ENCODE data around the gene ESR1.

ESR1 gene

DNA sequence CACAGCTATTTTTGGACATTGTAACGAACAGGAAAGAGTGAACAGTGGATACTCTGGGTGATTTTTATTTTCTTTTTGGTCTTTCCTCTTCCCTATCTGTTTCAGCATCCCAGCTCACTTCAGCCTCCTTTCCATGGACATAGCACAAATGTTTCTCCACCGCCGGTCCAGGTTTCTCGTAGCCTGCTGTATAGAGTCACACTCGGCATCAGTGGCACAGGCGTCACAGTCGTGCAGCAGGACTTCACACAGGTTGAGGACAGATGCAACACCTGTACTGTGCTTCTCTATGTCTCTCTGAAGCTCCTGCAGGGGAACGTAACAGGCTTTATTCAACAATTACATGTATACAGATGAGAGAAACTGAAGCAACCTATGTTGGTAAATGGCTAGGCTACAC, 348.3 kb downstream of the ESR1 start:
- DNase-seq (ENCODE audit: insufficient read length, low spot score): no peak
- no peak for FAIRE-seq
- TF ChIP-seq CTCF (IDR thresholded peaks at IDR 0.05; ENCODE audit: insufficient read depth, missing control alignments): no peak

DNA sequence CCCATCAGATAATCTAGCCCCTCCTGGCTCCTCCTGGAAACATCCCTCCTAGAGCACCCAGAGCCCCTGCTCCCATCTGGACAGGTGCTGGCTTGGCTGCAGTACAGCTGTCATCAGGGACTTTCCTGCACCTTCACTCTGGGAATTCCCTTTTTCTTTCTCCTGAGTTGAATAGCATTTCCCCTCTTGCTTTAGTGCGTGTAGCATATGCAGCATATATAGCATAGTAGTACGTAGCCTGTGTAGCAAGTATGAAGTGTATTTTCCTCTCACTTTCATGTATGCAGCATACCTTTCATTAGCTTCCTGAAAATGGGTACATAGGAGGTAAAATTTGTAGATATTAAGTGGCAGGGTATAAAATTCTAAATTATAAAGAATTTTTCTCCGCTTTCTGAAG, 352.9 kb downstream of the ESR1 start:
- no peak for DNase-seq (ENCODE audit: insufficient read length, low spot score)
- TF ChIP-seq CTCF (IDR thresholded peaks at IDR 0.05; ENCODE audit: insufficient read depth, missing control alignments): no peak
- FAIRE-seq: no peak

DNA sequence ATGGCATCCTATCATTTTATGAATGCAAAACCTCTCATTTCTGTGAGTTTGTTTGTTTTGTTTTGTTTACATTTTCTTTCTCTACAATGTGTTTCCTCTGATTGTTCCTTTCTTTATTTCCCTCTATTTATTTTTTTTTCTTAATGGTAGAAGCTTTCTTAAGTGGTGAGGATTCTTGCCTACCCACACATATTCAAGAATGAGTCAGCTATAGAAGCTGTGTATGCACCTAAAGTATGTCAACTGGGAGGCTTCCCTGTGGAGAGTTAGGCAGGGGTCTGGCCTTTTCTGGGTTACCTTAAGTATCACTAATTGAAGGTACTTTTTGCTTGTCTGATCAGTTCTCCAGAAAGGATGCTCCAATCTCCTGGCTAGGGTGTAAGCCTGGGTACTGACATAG, 354.0 kb downstream of the ESR1 start:
- no peak for DNase-seq (ENCODE audit: insufficient read length, low spot score)
- no peak for FAIRE-seq
- no peak for TF ChIP-seq CTCF (IDR thresholded peaks at IDR 0.05; ENCODE audit: insufficient read depth, missing control alignments)

DNA sequence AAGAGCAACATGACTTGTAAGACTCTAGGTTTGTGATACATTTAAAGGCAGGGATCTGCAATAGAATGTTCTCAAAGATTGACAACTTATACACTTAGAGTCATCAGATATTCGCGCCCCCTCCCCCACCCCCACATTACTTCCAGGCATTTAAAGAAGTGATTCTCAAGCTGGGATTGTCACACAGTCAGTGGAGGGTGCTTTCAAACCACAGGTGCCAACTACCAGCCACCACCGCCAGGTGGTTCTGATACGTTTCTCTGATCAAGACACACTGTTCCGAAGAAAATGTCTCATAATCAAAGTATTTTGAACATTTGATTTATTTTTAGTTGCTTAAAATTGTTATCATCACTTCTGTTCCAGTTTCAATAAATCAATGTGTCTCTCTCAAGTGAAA, 357.5 kb downstream of the ESR1 start:
- TF ChIP-seq CTCF (IDR thresholded peaks at IDR 0.05; ENCODE audit: insufficient read depth, missing control alignments): no peak
- FAIRE-seq: no peak
- DNase-seq (ENCODE audit: insufficient read length, low spot score): no peak

DNA sequence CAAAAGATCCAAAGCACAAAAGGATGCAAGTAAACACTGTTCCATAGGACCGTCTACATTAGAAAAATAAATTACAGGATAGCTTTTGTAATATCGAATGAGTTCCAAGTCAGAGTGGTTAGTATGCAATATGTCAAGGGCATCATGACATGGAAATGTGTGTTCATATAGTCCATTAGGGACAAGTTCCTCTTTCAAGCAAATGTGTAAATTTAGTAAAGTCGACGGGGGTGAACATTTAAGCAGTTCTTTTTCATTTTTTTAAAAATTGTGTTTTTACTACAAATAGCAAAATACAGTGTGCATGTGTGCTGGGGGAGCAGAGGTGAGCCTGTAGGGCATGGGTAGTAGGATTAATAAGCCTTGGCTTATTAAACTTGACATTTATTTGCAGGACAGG, 359.0 kb downstream of the ESR1 start:
- DNase-seq (ENCODE audit: insufficient read length, low spot score) (no peak), FAIRE-seq (no peak)
- no peak for TF ChIP-seq CTCF (IDR thresholded peaks at IDR 0.05; ENCODE audit: insufficient read depth, missing control alignments)

- no peak for TF ChIP-seq CTCF (IDR thresholded peaks at IDR 0.05; ENCODE audit: insufficient read depth, missing control alignments)
- FAIRE-seq (no peak), DNase-seq (ENCODE audit: insufficient read length, low spot score) (no peak)
Measured at GRCh38 chr6:152166897-152167296, 359.4 kb downstream of the ESR1 start.

GRCh38 chr6:152167641-152168603, 360.4 kb downstream of the ESR1 start:
- TF ChIP-seq CTCF (IDR thresholded peaks at IDR 0.05; ENCODE audit: insufficient read depth, missing control alignments): no peak
- FAIRE-seq (no peak), DNase-seq (ENCODE audit: insufficient read length, low spot score) (no peak)

All from D721Med (cell line).